ES-I3 (cell line): Measurements from ENCODE around the gene XRCC4.

ENCODE experiments used
- H3K36me3 ChIP-seq: 2 replicates; pipeline ENCODE4 v1.6.1; 2013; ENCODE audit warnings: mild to moderate bottlenecking, low read length, control low read depth, moderate library complexity; ENCODE audit not compliant: insufficient read depth
- H3K4me1 ChIP-seq: 2 replicates; pipeline ENCODE4 v1.6.1; 2013; ENCODE audit warnings: mild to moderate bottlenecking, control low read depth, low read length; ENCODE audit not compliant: insufficient read depth
- H3K9ac ChIP-seq: 2 replicates; pipeline ENCODE4 v1.6.1; 2013; ENCODE audit warnings: low read depth, mild to moderate bottlenecking, low read length, moderate library complexity
- H3K9me3 ChIP-seq: 2 replicates; pipeline ENCODE4 v1.6.1; 2013; ENCODE audit warnings: mild to moderate bottlenecking, low read length, moderate library complexity; ENCODE audit not compliant: control insufficient read depth, insufficient read depth

XRCC4 gene

DNA sequence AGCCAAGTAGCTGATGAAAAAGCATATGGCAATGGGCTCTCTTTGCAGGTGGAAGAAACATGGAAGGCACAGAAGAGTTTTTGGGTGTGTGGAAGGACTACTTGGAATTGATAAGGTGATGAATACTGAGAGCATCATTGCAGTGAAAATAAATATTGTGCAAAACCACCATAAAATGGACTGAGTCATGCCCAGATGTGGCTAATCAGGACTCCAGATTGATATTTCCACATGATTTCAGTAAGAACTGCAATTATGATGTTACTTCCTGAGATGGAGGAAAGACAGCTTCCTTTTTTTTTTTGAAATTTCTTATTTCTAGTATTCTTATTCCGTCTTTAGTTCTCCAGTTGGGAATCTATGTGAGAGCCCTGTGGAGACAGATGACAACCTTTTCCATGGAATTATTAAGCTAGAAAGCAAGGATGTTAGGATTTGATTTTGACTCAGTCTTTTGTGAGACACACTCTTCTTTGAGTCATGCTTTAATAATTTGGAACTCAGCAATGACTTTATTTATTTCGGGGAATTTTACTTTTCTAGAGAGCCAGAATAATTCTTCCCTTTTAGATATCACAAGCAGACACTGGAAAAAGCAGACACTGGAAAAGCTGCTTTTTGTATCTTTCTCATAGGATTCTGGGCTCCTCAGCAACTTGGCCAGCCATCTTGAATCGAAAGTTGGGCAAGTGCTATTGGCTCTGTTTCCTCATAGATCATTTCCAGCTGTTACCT lies 300.0 kb downstream of the XRCC4 start:
- no peak overlapping the region for H3K9ac ChIP-seq
- no peaks in the 10 kb centered on the region for H3K9me3 ChIP-seq
- H3K36me3 ChIP-seq: no peaks in the 10 kb centered on the region
- H3K4me1 ChIP-seq: peaks cover 7% of the 10 kb centered on the region; the same call in 1 of the 2 replicates

DNA sequence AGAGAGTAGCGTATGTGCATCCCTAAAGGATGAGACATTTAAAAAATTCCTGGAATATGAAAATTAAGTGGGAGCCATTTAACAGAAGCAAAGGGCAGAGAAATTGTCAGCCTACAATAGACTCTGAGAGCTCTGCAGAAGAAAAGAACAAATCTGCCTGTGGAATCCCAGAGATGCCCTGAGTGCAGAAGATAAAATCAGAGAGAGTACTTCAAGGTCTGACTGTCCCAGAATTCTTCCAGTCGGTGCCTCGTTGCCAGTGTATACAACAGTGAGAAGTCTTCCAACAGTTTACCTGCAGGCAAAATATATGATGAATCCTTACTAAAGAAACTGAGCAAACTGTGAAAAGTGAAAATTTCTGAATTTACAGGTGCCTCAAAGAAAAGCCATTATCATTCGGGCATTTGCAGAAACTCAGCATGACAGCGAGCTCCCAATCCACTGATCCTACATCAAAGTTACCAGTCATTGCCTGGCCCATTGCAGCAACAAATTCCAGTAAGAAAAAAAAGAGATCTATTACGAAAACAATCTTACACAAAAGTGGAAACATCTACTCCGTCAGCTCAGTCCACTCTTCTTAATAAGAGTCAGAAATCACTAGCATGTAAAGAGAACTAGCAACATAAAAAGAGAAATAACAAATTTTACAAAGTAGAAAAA lies 301.4 kb downstream of the XRCC4 start:
- no peaks in the 10 kb centered on the region for H3K36me3 ChIP-seq

DNA sequence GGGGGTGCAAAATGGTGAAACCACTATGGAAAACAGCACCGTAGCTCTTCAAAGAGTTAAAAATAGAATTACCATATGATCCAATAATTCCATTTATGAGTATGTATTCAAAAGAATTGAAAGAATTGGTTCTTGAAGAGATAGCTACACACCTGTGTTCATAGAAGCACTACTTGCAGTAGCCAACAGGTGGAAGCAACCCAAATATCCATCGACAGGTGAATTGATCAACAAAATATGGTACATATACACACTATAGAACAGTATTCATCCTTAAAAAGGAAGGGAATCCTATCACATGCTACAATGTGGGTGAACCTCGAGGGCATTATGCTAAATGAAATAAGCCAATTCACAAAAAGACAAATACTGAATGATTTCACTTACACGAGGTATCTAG lies 308.5 kb downstream of the XRCC4 start:
- peaks cover 2% of the 10 kb centered on the region; the same call in 1 of the 2 replicates for H3K9me3 ChIP-seq
- no peaks in the 10 kb centered on the region for H3K4me1 ChIP-seq
- no peaks in the 10 kb centered on the region for H3K36me3 ChIP-seq
- no peak overlapping the region for H3K9ac ChIP-seq

More for the DNA sequence above, 301.4 kb downstream of the XRCC4 start:
- peaks cover 7% of the 10 kb centered on the region; the same call in 1 of the 2 replicates for H3K4me1 ChIP-seq
- H3K9ac ChIP-seq: no peak overlapping the region
- H3K9me3 ChIP-seq: no peaks in the 10 kb centered on the region

DNA sequence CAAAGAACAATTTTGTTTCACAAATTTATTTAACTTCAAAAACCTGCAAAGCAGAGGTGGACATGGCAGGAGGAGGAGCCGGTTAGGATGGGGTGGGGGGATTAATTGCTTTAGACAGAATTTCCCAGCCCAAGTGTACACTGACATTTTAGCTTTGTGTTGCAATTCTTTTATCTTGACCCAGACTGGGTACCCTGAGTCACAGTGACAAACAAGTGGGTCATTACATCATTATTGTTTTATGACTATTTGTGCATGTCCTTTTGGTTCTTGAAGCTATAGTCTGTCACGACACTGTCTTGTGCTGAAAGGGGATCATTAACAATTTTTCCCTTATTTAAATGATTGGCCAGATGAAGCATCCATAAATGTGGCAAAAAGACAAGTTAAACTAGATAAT lies 309.7 kb downstream of the XRCC4 start:
- peaks cover 2% of the 10 kb centered on the region; the same call in 1 of the 2 replicates for H3K9me3 ChIP-seq
- H3K4me1 ChIP-seq: no peaks in the 10 kb centered on the region
- H3K9ac ChIP-seq: no peak overlapping the region
- no peaks in the 10 kb centered on the region for H3K36me3 ChIP-seq

DNA sequence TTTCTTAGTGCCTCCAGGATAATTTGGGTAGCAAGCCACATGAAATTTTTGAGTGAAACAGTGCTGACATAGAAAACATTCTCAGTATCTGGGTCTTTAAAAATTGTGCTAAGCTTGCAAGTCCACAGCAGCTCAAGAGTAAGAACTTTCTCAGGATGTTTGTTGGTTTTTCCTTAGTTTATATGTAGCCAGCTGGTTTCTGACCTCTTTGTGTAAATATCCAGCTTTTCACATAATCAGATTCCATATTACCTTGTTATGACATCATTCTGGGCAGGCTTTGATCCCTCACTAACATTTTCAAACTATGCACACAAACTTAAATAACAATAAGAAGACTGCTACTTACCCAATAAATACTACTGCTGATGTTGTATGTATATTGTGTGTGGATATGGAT lies 311.3 kb downstream of the XRCC4 start:
- peaks cover 2% of the 10 kb centered on the region; the same call in 1 of the 2 replicates for H3K9me3 ChIP-seq
- no peak overlapping the region for H3K9ac ChIP-seq
- no peaks in the 10 kb centered on the region for H3K36me3 ChIP-seq
- H3K4me1 ChIP-seq: no peaks in the 10 kb centered on the region

DNA sequence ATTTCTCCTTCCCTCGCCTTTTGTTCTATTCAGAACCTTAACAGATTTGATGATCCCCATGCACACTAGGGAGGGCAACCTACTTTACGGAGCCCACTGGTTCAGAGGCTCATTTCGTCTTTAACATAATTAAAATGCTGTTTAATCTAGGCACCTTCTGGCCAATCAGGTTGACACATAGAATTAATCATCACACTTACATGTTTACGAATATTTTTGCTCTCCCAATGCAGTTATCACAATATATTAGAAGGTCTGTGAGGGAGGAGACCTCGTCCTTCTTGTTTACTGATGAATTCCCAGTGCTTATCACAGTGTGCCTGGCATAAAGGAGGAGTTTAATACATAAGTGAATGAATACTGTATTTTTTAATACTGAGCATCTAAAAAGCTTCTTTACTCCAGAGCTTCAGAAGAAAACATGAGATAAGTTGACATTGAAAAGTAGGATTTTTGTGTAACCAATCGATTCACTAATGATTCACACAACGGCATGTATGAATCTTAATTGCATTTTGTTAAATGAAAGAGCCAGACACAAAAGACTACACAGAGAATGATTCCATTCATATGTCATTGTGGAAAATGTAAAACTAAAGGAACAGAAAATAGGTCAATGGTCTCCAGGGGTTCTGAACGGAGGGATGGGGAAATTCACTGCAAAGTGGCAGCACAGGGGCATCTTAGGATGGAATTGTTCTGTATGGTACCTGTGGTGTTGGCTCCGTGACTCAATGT lies 315.6 kb downstream of the XRCC4 start:
- Histone ChIP-seq H3K9ac (no peak overlapping the region), H3K4me1 (no peaks in the 10 kb centered on the region)

DNA sequence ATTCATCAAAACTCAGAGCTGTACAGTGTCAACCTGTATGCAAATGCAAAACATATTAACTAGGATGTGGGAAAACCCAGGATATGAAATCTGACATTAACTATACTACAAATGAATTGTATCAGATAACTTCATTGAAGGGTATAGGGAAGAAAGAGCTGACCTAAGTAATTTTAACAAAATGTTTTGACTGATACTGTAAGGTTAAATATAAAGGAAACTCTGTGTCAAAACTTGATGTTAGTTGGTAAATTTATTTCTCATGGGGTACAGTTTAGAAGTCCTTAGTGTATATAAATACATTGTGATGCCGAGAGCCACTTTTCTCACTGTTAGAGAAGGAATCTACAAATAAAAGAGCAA lies 316.1 kb downstream of the XRCC4 start:
- H3K4me1 ChIP-seq: no peaks in the 10 kb centered on the region
- no peaks in the 10 kb centered on the region for H3K9me3 ChIP-seq
- no peak overlapping the region for H3K9ac ChIP-seq
- H3K36me3 ChIP-seq: no peaks in the 10 kb centered on the region

More for the DNA sequence above, 315.6 kb downstream of the XRCC4 start:
- H3K9me3 ChIP-seq: no peaks in the 10 kb centered on the region
- no peaks in the 10 kb centered on the region for H3K36me3 ChIP-seq

DNA sequence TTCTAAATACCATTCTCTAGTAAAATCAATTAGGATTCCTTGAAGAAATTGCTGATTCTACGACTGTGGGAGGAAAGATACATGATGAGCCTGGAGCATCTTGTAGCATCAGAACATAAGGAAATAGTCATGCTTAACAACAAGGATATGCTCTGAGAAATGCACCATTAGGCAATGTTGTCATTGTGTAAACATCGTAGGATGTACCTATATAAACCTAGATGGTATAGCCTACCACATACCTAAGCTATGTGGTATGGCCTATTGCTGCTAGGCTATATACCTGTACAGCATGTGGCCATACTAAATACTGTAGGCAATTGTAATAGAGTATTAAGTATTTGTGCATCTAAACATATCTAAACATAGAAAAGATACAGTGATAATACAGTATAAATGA lies 316.8 kb downstream of the XRCC4 start:
- H3K4me1 ChIP-seq: no peaks in the 10 kb centered on the region
- H3K36me3 ChIP-seq: no peaks in the 10 kb centered on the region
- no peak overlapping the region for H3K9ac ChIP-seq

DNA sequence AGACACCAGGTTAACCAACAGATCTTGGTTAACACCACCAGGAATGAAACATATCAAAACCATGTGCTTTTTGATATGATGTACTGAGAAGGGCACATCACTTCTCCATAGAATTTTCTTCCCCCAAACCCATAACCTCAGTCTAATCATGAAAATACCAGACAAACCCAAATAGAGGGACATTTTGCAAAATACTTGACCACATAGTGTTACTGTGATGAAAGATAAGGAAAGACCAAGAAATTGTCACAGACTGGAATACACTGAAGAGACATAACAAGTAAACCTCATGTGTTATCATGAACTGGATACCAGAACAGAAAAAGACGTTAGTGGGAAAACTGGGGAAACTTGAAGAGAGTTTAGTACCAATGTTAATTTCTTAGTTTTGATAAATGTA lies 319.3 kb downstream of the XRCC4 start:
- H3K9me3 ChIP-seq: no peaks in the 10 kb centered on the region
- H3K9ac ChIP-seq: no peak overlapping the region
- peaks cover 11% of the 10 kb centered on the region for H3K4me1 ChIP-seq
- H3K36me3 ChIP-seq: no peaks in the 10 kb centered on the region

More for the DNA sequence above, 316.8 kb downstream of the XRCC4 start:
- no peaks in the 10 kb centered on the region for H3K9me3 ChIP-seq

DNA sequence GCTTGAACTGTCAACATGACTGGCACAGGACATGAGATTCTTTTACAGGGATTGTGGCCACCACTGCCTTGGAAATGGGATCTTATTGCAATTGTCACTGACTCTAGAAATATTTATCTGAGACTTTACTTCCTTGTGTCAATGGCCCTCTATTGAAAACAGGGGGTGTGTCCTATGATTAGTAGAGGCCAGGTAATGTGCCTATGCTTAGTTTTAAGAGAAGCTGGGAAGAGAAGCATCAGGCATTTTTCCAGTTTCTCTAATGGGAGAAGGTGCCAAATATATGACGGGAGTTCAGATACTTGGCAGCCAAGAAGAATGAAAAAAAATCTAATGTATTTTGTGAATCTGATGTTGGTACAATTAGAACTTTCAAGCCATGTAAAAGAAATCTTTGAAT lies 320.3 kb downstream of the XRCC4 start:
- peaks cover 15% of the 10 kb centered on the region for H3K4me1 ChIP-seq
- no peak overlapping the region for H3K9ac ChIP-seq
- H3K36me3 ChIP-seq: no peaks in the 10 kb centered on the region
- no peaks in the 10 kb centered on the region for H3K9me3 ChIP-seq

DNA sequence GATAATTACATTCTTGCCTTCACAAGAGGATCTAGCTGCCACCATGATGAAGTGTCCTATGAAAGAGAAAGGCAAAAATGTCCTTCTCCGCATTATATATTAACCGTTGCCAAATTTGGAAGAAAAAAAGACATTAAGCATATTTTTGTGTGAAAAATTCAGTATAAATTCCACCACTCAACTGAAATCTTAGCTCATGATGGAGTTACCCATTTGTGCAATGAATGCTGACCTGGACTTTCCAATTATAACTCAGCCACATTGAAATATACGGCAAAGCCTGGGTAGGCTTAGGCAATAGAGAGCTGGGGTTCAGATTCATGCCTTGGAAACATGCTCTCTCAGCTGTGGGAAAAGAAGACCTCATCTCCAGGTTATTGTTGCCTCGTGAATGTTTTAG lies 322.9 kb downstream of the XRCC4 start:
- no peak overlapping the region for H3K9ac ChIP-seq
- no peaks in the 10 kb centered on the region for H3K36me3 ChIP-seq
- H3K4me1 ChIP-seq: peaks cover 15% of the 10 kb centered on the region
- no peaks in the 10 kb centered on the region for H3K9me3 ChIP-seq

DNA sequence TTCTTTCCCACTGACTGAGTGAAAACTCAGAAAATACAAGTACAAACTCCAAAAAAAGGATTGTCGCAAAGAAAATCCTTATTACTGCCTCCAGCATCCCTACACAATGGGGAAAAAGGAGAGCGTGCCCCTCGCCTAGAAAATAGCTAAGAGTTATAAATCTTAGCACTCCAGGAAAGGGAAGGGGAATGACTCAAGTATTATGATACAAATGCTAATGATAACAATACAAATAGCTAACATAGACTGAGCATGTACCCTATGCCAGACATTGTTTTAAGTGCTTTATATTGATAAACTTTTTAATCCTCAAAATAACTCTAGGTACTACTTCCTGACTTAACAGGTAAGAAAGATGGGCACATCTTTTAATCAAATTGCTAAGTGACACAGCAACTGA lies 323.4 kb downstream of the XRCC4 start:
- Histone ChIP-seq H3K36me3 (no peaks in the 10 kb centered on the region), H3K9me3 (no peaks in the 10 kb centered on the region), H3K9ac (no peak overlapping the region), H3K4me1 (peaks cover 15% of the 10 kb centered on the region)

DNA sequence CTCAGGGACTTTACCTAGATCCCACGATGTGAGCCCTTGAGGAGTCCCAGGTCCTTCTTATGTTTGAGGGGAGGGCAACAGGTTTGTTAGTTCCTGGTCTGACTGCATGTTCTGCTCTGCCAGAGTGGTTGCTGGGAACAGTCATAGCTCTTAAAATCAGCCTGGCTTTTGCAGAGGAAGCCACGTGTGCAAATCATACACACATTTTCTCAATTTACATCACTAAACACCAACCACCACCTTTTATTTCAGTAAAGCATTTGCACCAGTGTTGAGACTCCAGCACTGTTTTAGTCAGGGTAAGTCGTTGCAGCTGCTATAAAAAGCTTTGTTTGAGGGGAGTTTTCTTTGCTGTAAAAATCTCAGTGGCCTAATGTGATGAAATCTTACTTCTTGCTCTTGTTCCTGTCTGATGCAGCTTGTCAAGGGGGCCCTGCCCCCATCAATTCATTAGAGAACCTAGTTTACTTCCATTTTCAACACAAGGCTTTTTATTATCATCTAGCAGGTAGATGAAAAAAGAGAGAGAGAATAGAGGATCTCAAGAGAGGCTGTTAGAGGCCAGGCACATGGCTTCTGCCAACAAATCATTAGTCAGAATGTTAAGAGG lies 323.9 kb downstream of the XRCC4 start:
- H3K9me3 ChIP-seq: no peaks in the 10 kb centered on the region
- no peak overlapping the region for H3K9ac ChIP-seq
- H3K36me3 ChIP-seq: no peaks in the 10 kb centered on the region

DNA sequence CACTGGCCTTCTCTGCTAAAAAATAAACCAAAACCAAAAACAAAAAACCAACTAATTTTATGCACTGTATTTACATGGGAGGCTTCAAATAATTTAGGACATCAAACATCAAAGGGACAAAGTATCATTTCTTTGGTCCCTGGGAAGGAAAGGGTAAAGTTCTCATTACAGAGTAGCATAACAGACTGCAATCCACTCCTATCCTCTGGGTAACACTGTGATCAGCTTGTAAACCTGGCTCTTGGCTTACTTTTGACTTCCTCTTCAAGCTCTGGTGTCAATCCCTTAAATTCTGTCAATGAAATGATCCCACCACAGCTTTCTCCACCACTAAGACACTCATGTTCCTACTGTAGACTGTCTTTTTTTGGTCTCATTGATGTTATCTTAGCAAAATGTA lies 324.4 kb downstream of the XRCC4 start:
- H3K9me3 ChIP-seq: no peaks in the 10 kb centered on the region
- H3K9ac ChIP-seq: no peak overlapping the region
- H3K36me3 ChIP-seq: no peaks in the 10 kb centered on the region
- H3K4me1 ChIP-seq: peaks cover 15% of the 10 kb centered on the region

More for the DNA sequence above, 323.9 kb downstream of the XRCC4 start:
- peaks cover 15% of the 10 kb centered on the region for H3K4me1 ChIP-seq
